ENCODE measurements around the gene SEMA4D. TPM values are rescaled to one million over a fixed set of nuclear protein-coding genes. Genes with fewer than 3 reads are reported as not detected.

SEMA4D gene
- total RNA-seq, 4 donors from 2014 or later: 13.4 to 27.3 (median 24.8) TPM

DNA sequence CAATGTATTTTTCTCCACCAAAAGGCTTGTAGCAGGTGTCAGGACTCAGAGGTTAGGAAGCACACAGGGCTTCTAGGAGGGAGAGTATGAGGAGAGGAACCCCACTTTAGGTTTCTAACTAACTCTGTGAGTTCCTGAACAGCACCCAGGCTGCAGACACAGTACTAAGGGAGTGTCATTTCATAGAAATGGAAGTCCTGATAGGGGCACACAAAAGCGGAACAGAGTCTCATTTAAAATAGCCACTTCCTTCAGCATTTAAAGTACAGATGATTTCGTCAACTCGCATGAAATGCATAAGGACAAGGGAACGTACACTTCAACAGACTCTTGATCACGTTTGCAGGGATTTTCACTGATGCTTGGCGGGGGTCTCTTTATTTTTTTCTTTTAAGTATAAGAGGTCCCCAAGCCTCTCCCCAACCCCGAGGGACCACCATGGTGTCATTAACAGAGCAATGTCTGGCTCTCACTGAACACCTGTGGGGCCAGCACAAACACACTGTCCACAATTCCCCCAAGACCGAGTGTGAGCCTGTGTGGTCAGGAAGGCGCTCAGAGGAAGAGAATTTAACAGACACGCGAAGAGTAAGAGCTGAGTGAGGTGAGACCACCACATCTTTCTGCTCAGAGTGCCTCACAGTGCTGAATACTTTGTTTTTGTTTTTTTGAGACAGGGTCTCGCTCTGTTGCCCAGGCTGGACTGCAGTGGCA is 97.4 kb downstream of the SEMA4D start:
- H3K27me3 ChIP-seq: no peaks in the 10 kb centered on the region
- H3K4me3 ChIP-seq: no peak overlapping the region
- H3K4me1 ChIP-seq: no peaks in the 10 kb centered on the region
- no peak for DNase-seq (ENCODE audit: low spot score in 2 of 2)
- WGBS, 2 donors: 78 to 84% methylated on average over 12 of the region's 12 CpGs
- peak in 1 of 2 donors; percentile 66 for TF ChIP-seq EP300 (IDR thresholded peaks at IDR 0.05)
- TF ChIP-seq POLR2A (IDR thresholded peaks at IDR 0.05): no peak
- no peaks in the 10 kb centered on the region for H3K9me3 ChIP-seq
- peak overlapping the region in 2 of 4 donors; percentile 2 to 24 for H3K27ac ChIP-seq
- H3K36me3 ChIP-seq: peaks cover 0 to 66% (median 16%) of the 10 kb centered on the region in 3 donors

DNA sequence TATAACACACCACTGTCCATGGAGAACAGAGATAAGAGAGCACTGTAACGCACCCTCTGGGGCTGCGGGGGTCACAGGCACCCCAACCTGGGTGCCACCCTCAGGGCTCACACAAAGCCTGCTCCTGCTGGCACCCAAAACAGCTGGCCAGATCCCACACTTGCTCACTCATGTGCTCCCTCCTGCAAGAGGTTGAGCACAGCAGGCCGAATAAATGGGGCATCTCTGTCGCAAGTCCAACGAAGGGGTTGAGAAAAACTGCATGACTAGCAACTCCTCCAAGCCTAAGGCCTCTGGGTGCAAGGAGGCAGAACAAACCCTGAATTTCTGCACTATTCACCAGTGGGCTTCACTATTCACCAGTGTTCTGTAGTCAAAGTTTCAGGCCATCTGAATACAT is 99.3 kb downstream of the SEMA4D start:
- Histone ChIP-seq H3K9me3 (no peaks in the 10 kb centered on the region), H3K4me3 (no peak overlapping the region), H3K27me3 (no peaks in the 10 kb centered on the region), H3K27ac (no peak overlapping the region), H3K36me3 (peaks cover 0 to 67% (median 24%) of the 10 kb centered on the region in 3 donors), H3K4me1 (no peaks in the 10 kb centered on the region)
- no peak for DNase-seq (ENCODE audit: low spot score in 2 of 2)
- 73 to 83% methylated on average over 5 of the region's 5 CpGs for WGBS, 2 donors
- TF ChIP-seq, protein P1, sequence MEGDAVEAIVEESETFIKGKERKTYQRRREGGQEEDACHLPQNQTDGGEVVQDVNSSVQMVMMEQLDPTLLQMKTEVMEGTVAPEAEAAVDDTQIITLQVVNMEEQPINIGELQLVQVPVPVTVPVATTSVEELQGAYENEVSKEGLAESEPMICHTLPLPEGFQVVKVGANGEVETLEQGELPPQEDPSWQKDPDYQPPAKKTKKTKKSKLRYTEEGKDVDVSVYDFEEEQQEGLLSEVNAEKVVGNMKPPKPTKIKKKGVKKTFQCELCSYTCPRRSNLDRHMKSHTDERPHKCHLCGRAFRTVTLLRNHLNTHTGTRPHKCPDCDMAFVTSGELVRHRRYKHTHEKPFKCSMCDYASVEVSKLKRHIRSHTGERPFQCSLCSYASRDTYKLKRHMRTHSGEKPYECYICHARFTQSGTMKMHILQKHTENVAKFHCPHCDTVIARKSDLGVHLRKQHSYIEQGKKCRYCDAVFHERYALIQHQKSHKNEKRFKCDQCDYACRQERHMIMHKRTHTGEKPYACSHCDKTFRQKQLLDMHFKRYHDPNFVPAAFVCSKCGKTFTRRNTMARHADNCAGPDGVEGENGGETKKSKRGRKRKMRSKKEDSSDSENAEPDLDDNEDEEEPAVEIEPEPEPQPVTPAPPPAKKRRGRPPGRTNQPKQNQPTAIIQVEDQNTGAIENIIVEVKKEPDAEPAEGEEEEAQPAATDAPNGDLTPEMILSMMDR (IDR thresholded peaks at IDR 0.05): no peak
- no peak for TF ChIP-seq EP300 (IDR thresholded peaks at IDR 0.05)
- TF ChIP-seq POLR2A (IDR thresholded peaks at IDR 0.05): no peak

DNA sequence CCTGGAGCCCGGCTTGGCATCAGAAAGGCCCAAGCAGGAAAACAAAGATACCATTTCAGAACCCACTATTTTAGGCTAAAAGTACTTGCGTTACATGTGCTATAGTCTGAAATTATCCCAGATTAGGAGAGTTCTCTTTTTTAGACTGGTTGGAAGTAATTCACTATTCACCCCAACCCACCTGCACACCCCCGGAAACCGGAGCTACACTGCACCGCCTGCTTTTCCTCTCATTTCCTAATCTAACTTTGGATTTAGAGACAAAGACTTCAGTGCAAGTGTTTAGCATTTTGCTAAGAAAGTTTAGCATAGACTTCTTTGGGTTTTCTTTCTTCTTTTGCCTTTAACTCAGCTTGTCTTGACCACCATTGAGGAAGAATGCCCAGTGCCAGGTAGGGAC is 100.4 kb downstream of the SEMA4D start:
- no peaks in the 10 kb centered on the region for H3K4me1 ChIP-seq
- no peak overlapping the region for H3K4me3 ChIP-seq
- no peaks in the 10 kb centered on the region for H3K9me3 ChIP-seq
- 92 to 96% methylated on average over 5 of the region's 5 CpGs for WGBS, 2 donors
- TF ChIP-seq EP300 (IDR thresholded peaks at IDR 0.05): no peak
- TF ChIP-seq POLR2A (IDR thresholded peaks at IDR 0.05): no peak
- TF ChIP-seq, protein P1 (IDR thresholded peaks at IDR 0.05): no peak
- peaks cover 0 to 69% (median 28%) of the 10 kb centered on the region in 3 donors for H3K36me3 ChIP-seq
- no peak for DNase-seq (ENCODE audit: low spot score in 2 of 2)
- H3K27ac ChIP-seq: no peak overlapping the region
- no peaks in the 10 kb centered on the region for H3K27me3 ChIP-seq

DNA sequence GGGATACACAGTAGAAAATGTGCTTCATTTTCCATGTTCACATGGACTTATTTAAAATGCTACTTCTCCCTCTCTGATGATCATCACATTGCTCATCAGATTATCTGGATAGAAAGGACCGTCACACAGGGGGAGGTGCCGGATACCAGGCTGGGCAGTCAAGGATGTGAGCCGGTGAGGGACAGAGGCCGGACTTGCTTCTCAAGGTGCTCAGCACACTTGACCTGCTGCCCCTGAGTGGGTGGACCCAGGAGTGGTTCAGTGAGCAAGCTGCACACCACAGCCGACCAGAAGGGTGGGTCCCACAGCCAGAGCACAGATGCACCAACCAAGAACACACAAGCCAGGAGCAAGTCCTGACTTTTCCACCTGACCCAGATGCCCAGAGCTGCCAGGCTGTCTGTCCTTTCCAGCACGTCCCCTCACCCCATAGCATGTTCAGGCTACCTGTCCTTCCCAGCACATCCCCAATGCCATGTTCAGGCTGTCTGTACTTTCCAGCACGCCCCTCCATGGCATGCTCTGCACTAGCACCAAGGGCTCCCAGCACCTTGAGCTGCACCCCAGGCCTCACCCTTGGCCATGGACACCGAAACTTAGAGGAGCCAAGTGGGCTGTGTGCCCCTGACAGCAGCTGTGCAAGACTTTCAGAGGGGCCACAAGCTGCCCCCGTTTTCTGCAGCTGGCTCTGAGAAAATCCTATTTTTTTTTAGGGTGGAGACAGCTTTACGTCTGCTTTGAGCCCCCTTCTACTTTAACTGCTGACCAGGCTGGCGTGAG is 101.8 kb downstream of the SEMA4D start:
- no peak for TF ChIP-seq POLR2A (IDR thresholded peaks at IDR 0.05)
- no peak for TF ChIP-seq EP300 (IDR thresholded peaks at IDR 0.05)
- TF ChIP-seq, protein P1 (IDR thresholded peaks at IDR 0.05): no peak
- DNase-seq (ENCODE audit: low spot score in 2 of 2): no peak
- no peaks in the 10 kb centered on the region for H3K9me3 ChIP-seq
- no peak overlapping the region for H3K27ac ChIP-seq
- 83 to 88% methylated on average over 11 of the region's 11 CpGs for WGBS, 2 donors
- peaks cover 0 to 69% (median 32%) of the 10 kb centered on the region in 3 donors for H3K36me3 ChIP-seq
- H3K27me3 ChIP-seq: no peaks in the 10 kb centered on the region
- H3K4me3 ChIP-seq: no peak overlapping the region
- no peaks in the 10 kb centered on the region for H3K4me1 ChIP-seq

DNA sequence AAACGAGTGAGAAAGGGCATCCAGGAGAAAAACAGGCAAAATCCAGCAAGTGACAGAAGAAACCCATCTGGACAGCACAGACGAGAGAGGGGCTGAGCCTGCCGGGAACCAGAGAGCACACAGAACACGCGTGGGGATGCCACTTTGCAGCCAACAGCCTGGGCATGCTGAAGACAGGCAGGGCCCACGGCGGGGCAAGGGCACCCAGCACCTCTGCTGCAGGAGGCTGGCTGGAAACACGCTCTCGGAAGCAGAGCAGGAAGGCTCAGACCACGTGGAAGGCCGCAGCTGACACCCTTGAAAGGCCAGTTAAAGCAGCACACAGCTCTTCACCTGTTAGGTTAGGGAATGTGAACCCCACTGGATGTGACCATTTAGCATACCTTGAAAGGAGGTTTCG is 103.5 kb downstream of the SEMA4D start:
- no peak overlapping the region for H3K27ac ChIP-seq
- TF ChIP-seq, protein P1 (IDR thresholded peaks at IDR 0.05): no peak
- TF ChIP-seq EP300 (IDR thresholded peaks at IDR 0.05) (no peak), POLR2A (IDR thresholded peaks at IDR 0.05) (no peak)
- no peaks in the 10 kb centered on the region for H3K9me3 ChIP-seq
- DNase-seq (ENCODE audit: low spot score in 2 of 2): no peak
- H3K4me1 ChIP-seq: no peaks in the 10 kb centered on the region
- 85 to 86% methylated on average over 12 of the region's 12 CpGs for WGBS, 2 donors
- H3K36me3 ChIP-seq: peaks cover 0 to 86% (median 43%) of the 10 kb centered on the region in 3 donors
- H3K27me3 ChIP-seq: no peaks in the 10 kb centered on the region
- no peak overlapping the region for H3K4me3 ChIP-seq
